DOHH2 (cell line): ENCODE data around the gene CDH4.

ENCODE experiments used
- EZH2phosphoT487 ChIP-seq: fragments of 200-600 bp; sonication (generic); IDR thresholded peaks from 2 replicates; pipeline ENCODE4 v1.6.1; 2017; ENCODE audit warnings: borderline replicate concordance, mild to moderate bottlenecking, antibody characterized with exemption, low read length, moderate library complexity, mixed read lengths
- TF ChIP-seq, protein P1 (sequence below): fragments of 200-600 bp; sonication (generic); IDR thresholded peaks from one replicate; pipeline ENCODE4 v1.5.1; 2014; ENCODE audit warnings: antibody characterized with exemption, mild to moderate bottlenecking, low read depth, low read length; ENCODE audit not compliant: poor library complexity, severe bottlenecking

DNA sequence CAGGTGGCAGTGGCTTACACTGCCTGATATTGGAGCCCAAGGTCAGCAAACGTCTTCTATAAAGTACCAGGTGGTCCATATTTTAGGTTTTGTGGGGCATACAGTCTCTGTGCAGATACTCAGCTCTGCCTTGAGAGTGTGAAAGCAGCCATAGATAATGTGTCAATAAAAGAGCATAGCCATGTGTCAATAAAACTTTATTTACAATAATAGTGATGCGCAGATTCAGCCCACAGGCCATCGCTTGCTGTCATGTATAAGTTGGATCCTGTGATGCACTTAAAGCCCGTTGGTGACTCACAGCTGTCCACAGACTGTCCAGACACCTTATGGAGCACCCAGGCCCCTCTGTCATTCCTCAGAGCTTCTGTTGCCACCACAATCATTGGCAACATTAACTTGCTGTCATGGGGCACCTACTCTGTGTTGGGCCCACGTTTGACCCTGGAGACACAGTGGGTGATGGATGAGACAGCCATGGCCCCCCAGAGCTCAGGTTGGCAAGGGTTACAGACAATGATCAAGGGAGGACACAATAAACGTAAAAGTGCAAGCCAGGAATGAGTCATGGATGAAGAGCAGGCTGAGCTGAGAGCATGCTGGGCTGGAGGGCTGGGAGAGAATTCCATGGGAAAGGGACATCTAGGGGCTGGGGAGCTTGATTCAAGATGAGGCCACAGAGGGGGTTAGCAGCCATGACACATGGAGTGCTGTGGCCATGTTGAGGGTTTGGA is 640.0 kb downstream of the CDH4 start:
- TF ChIP-seq, protein P1, sequence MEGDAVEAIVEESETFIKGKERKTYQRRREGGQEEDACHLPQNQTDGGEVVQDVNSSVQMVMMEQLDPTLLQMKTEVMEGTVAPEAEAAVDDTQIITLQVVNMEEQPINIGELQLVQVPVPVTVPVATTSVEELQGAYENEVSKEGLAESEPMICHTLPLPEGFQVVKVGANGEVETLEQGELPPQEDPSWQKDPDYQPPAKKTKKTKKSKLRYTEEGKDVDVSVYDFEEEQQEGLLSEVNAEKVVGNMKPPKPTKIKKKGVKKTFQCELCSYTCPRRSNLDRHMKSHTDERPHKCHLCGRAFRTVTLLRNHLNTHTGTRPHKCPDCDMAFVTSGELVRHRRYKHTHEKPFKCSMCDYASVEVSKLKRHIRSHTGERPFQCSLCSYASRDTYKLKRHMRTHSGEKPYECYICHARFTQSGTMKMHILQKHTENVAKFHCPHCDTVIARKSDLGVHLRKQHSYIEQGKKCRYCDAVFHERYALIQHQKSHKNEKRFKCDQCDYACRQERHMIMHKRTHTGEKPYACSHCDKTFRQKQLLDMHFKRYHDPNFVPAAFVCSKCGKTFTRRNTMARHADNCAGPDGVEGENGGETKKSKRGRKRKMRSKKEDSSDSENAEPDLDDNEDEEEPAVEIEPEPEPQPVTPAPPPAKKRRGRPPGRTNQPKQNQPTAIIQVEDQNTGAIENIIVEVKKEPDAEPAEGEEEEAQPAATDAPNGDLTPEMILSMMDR = no peak
- TF ChIP-seq EZH2phosphoT487 = no peak
